Heart left ventricle (tissue), 16 donors: ENCODE results near the gene LTA. TPM values are rescaled to one million over a fixed set of nuclear protein-coding genes. Genes with fewer than 3 reads are reported as not detected.
A peak's percentile ranks its signal among the peaks of the same experiment; 100 is the strongest.

Experiments
- ATAC-seq, 4 donors: fragments of 200-7000 bp; cut with Tn5 transposase; one replicate each; pipeline ENCODE4 v1.9.1; 2020 to 2022; ENCODE audit warnings: moderate library complexity in 4 of 4, mild to moderate bottlenecking in 3 of 4, moderate number of reproducible peaks in 1 of 4
- DNase-seq, 5 donors: peaks; one replicate each; pipeline ENCODE4 v3.0.0-alpha.2; 2020
- H3K27ac ChIP-seq, 12 donors: fragments of 200-600 bp; sonication (generic) in 4 of 12; one replicate each; pipeline versions ENCODE4 v1.5.0 to v1.8.0; 2016 to 2022; ENCODE audit warnings: mild to moderate bottlenecking in 2 of 12
- H3K27me3 ChIP-seq, 9 donors: fragments of 200-600 bp; sonication (generic) in 2 of 9; one replicate each; pipeline versions ENCODE4 v1.5.1 to v1.8.0; 2016 to 2022; ENCODE audit warnings: mild to moderate bottlenecking in 3 of 9
- H3K36me3 ChIP-seq, 9 donors: fragments of 200-600 bp; sonication (generic) in 2 of 9; one replicate each; pipeline versions ENCODE4 v1.5.0 to v1.8.0; 2018 to 2022; ENCODE audit warnings: mild to moderate bottlenecking in 2 of 9
- H3K4me1 ChIP-seq, 12 donors: fragments of 200-600 bp; sonication (generic) in 4 of 12; one replicate each; pipeline versions ENCODE4 v1.5.0 to v1.8.0; 2016 to 2022; ENCODE audit warnings: mild to moderate bottlenecking in 3 of 12
- H3K4me3 ChIP-seq, 12 donors: fragments of 200-600 bp; sonication (generic) in 4 of 12; one replicate each; pipeline versions ENCODE4 v1.5.0 to v1.8.0; 2017 to 2022; ENCODE audit warnings: mild to moderate bottlenecking in 9 of 12, moderate library complexity in 4 of 12
- H3K9me3 ChIP-seq, 12 donors: fragments of 200-600 bp; sonication (generic) in 4 of 12; one replicate each; pipeline versions ENCODE4 v1.5.0 to v1.8.0; 2016 to 2022; ENCODE audit warnings: mild to moderate bottlenecking in 1 of 12
- CTCF ChIP-seq, 12 donors: fragments of 200-600 bp; sonication (generic) in 4 of 12; IDR thresholded peaks; one replicate each; pipeline versions ENCODE4 v1.5.0 to v1.8.0; 2018 to 2022; ENCODE audit warnings: antibody characterized with exemption in 12 of 12, mild to moderate bottlenecking in 5 of 12
- POLR2A ChIP-seq, 2 donors: fragments of 450-650 bp; IDR thresholded peaks; one replicate each; pipeline ENCODE4 v1.6.1; 2017; ENCODE audit warnings: antibody characterized with exemption in 2 of 2, mild to moderate bottlenecking in 2 of 2, moderate library complexity in 2 of 2
- WGBS, 4 donors: extraction: QIAGEN DNeasy Blood & Tissue Kit in 2 of 4; methylation state at CpG; one replicate each; pipeline versions ENCODE4 v1.1.5 to v1.1.7; 2013 to 2018; 5-methylcytosine and 5-hydroxymethylcytosine counted together
- intact Hi-C, 10 donors: fragments of 100-400 bp; cut with DNase I; formaldehyde crosslinking; loops; one replicate each; pipeline versions ENCODE4 v1.11.1 to v1.14.2; 2022
- polyA plus RNA-seq, 2 donors: library from polyadenylated mRNA; stranded (reverse); fragments of 200-250 nt; gene quantifications; one replicate each; pipeline ENCODE4 v1.2.3, GENCODE V29; 2013
- total RNA-seq, 9 donors: library from RNA; depleted of rRNA in 2 of 9; stranded (reverse); fragments of >200 nt in 2 of 9; fragmentation: NEBNext Ultra II Directional in 3 of 9; extraction: Animal tissue kit (Norgen Biotek cat#: 25700) in 3 of 9; gene quantifications; one replicate each; pipeline versions ENCODE4 v1.1.0 to v1.2.4, GENCODE V29; 2016 to 2023
- donor health status: ischemic (EF 13 %, LVEDD 7.1; RV severe dilation, severe dysfunction).
- donor health status: healthy with polysubstance abuse.
- donor health status: DM: no; HTN: yes; CAD: no.
- donor health status: DM: no; HTN: no; CAD: no.
- donor health status: ischemic (EF 25% LVEDD 6.9; RV normal size, moderate dysfunction).
- donor health status: ischemic (EF 25% LVEDD 5.7; RV mildly dilated, moderate dysfunction).
- donor health status: healthy.
- donor health status: DM: yes; HTN: yes; CAD: no.
- donor health status: ischemic (EF 35%, LVEDD 5.7; RV mildly dilated, moderate dysfunction).
- donor health status: nonischemic (EF 11% LVEDD 7.7; RV severe dilation, severe dysfunction).
- donor health status: DM: yes; HTN: yes; CAD: no.
- donor health status: PGD.
- donor health status: ischemic (EF 29% LVEDD 5.4; RV normal size, mild dysfunction).
- donor health status: nonischemic (EF 23%, LVEDD 6.1; RV moderate dilation, normal function).

Gene LTA
- total and polyA plus RNA-seq, 11 donors = 0.07 to 0.64 (median 0.18) TPM; not detected in 8

GRCh38 chr6:31621320-31621939, 49.3 kb downstream of the LTA start:
- DNase-seq = no peak
- peak overlapping the region; percentile 90 to 99 (median 96) for H3K27ac ChIP-seq
- no peak for ATAC-seq
- peaks cover 0 to 32% (median 21%) of the 10 kb centered on the region in 12 donors for H3K4me1 ChIP-seq
- no peaks in the 10 kb centered on the region for H3K27me3 ChIP-seq
- TF ChIP-seq POLR2A (IDR thresholded peaks at IDR 0.05) (no peak), CTCF (IDR thresholded peaks at IDR 0.05) (no peak)
- peak overlapping the region; percentile 52 to 97 (median 87) for H3K4me3 ChIP-seq
- intact Hi-C loops = loop anchor here in 1 of 10 donors (5.0 kb wide), 1 partner anchor 36 kb away; the partner anchor contains the start of gene APOM
- WGBS, 4 donors = 7 to 9% (median 9%) methylated on average over 15 of the region's 15 CpGs
- H3K36me3 ChIP-seq = peaks cover 4 to 42% (median 39%) of the 10 kb centered on the region in 9 donors
- H3K9me3 ChIP-seq = no peaks in the 10 kb centered on the region

DNA sequence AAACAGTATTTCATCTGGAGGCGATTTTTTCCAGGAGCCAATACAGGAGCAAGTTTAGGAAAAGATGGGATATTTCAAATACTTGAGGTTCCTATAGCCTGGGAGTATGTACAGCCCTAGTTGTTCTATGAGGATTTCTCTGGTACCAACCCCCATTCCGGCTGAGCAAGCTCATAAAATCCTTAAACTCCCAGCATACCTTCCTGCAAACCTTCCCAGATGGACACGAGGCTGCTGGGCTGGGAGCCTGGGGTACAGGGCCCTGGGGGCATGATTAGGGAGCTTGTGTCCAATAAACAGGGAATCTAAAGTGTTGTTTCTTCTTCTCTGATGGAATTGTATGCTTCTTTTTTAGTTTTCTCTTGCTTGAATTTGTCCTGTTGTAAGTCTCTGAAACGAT, 49.9 kb downstream of the LTA start:
- intact Hi-C loops = loop anchor here in 1 of 10 donors (5.0 kb wide), 1 partner anchor 35 kb away; the partner anchor contains the start of gene APOM
- H3K9me3 ChIP-seq = no peaks in the 10 kb centered on the region
- ATAC-seq = no peak
- H3K4me3 ChIP-seq = peak overlapping the region in 10 of 12 donors; percentile 60 to 97 (median 87)
- WGBS, 4 donors = 25 to 29% (median 27%) methylated on average over 4 of the region's 4 CpGs
- TF ChIP-seq POLR2A (IDR thresholded peaks at IDR 0.05) (no peak), CTCF (IDR thresholded peaks at IDR 0.05) (no peak)
- no peaks in the 10 kb centered on the region for H3K27me3 ChIP-seq
- no peak for DNase-seq
- peaks cover 0 to 28% (median 21%) of the 10 kb centered on the region in 12 donors for H3K4me1 ChIP-seq
- H3K36me3 ChIP-seq = peaks cover 8 to 48% (median 44%) of the 10 kb centered on the region in 9 donors
- peak overlapping the region in 11 of 12 donors; percentile 94 to 99 (median 96) for H3K27ac ChIP-seq

DNA sequence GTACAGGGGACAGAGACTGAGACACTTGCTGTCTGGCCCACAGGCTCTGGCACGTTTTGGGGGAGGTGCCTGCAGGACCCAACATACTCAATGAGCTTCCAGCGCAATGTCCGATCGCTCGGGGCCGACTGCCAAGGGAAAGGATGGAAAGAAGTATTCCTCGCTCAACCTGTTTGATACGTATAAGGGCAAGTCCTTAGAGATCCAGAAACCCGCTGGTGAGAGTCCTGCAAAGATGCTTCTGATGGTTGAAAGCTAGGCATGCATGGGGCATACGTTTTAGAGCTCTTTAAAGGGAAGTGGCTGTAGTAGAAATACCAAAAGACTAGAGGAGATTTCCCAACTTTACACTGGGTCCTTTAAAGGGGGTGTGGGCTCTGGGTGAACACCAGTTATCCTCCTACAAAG, 50.6 kb downstream of the LTA start:
- H3K36me3 ChIP-seq = peaks cover 8 to 55% (median 51%) of the 10 kb centered on the region in 9 donors

More for the DNA sequence above, 50.6 kb downstream of the LTA start:
- no peak for DNase-seq
- Histone ChIP-seq H3K4me1 (peaks cover 0 to 25% (median 21%) of the 10 kb centered on the region in 12 donors), H3K9me3 (no peaks in the 10 kb centered on the region), H3K27ac (peak overlapping the region in 5 of 12 donors; percentile 12 to 98 (median 95)), H3K27me3 (no peaks in the 10 kb centered on the region), H3K4me3 (peak overlapping the region in 3 of 12 donors; percentile 76 to 91 (median 82))
- WGBS, 4 donors = 46 to 51% (median 50%) methylated on average over 10 of the region's 10 CpGs
- intact Hi-C loops = loop anchor here in 1 of 10 donors (5.0 kb wide), 1 partner anchor 35 kb away; the partner anchor contains the start of gene APOM
- no peak for ATAC-seq
- TF ChIP-seq POLR2A (IDR thresholded peaks at IDR 0.05) = no peak
- no peak for TF ChIP-seq CTCF (IDR thresholded peaks at IDR 0.05)

Other genes with a start within 250 kb of the LTA start
Only the 30 nearest of the 34 such genes appear.
- 1,000 to 10,000 TPM in 2 of 9 donors, 100 to 1,000 TPM in 7; 235 to 2,858 (median 371) TPM for gene HLA-B, start 215.1 kb upstream of the LTA start, total RNA-seq
- 100 to 1,000 TPM; 397 to 553 TPM for gene HLA-B, start 215.1 kb upstream of the LTA start, polyA plus RNA-seq
- 10 to 100 TPM in 7 of 9 donors, 1 to 10 TPM in 2; 8.9 to 21.0 (median 11.5) TPM for gene MICA, start 168.7 kb upstream of the LTA start, total RNA-seq
- gene MICA, start 168.7 kb upstream of the LTA start, polyA plus RNA-seq = 10 to 100 TPM in 1 of 2 donors, 1 to 10 TPM in 1; 8.5 to 48.4 TPM
- gene MICB, start 74.1 kb upstream of the LTA start, total RNA-seq = 1 to 10 TPM; 1.1 to 8.8 (median 1.5) TPM
- 1 to 10 TPM in 1 of 2 donors, under 1 TPM in 1; 0.84 to 1.3 TPM for gene MICB, start 74.1 kb upstream of the LTA start, polyA plus RNA-seq
- gene MCCD1, start 43.3 kb upstream of the LTA start, total RNA-seq = not detected
- gene MCCD1, start 43.3 kb upstream of the LTA start, polyA plus RNA-seq = not detected
- 100 to 1,000 TPM; 122 to 209 (median 164) TPM for gene DDX39B, start 30.3 kb upstream of the LTA start, total RNA-seq
- 100 to 1,000 TPM; 162 to 193 TPM for gene DDX39B, start 30.3 kb upstream of the LTA start, polyA plus RNA-seq
- 1 to 10 TPM; 1.1 to 3.5 (median 1.4) TPM for gene ATP6V1G2, start 25.7 kb upstream of the LTA start, total RNA-seq
- gene ATP6V1G2, start 25.7 kb upstream of the LTA start, polyA plus RNA-seq = 1 to 10 TPM; 1.3 to 2.2 TPM
- gene NFKBIL1, start 24.7 kb upstream of the LTA start, total RNA-seq = 10 to 100 TPM in 8 of 9 donors, 1 to 10 TPM in 1; 10.0 to 17.8 (median 12.4) TPM
- 10 to 100 TPM; 18.2 to 22.9 TPM for gene NFKBIL1, start 24.7 kb upstream of the LTA start, polyA plus RNA-seq
- gene TNF, start 3.3 kb downstream of the LTA start, total RNA-seq = 1 to 10 TPM in 3 of 9 donors, under 1 TPM in 5, not detected in 1; 0.32 to 7.6 (median 0.51) TPM
- under 1 TPM; 0.15 to 0.32 TPM for gene TNF, start 3.3 kb downstream of the LTA start, polyA plus RNA-seq
- gene LTB, start 10.1 kb downstream of the LTA start, total RNA-seq = 10 to 100 TPM in 1 of 9 donors, 1 to 10 TPM in 2, under 1 TPM in 2, not detected in 4; 0.30 to 15.6 (median 1.0) TPM
- gene LTB, start 10.1 kb downstream of the LTA start, polyA plus RNA-seq = under 1 TPM; 0.50 to 0.72 TPM
- 10 to 100 TPM in 2 of 9 donors, 1 to 10 TPM in 6, not detected in 1; 1.6 to 58.0 (median 3.7) TPM for gene LST1, start 14.0 kb downstream of the LTA start, total RNA-seq
- gene LST1, start 14.0 kb downstream of the LTA start, polyA plus RNA-seq = 1 to 10 TPM; 2.3 to 5.2 TPM
- 1 to 10 TPM in 1 of 9 donors, under 1 TPM in 1, not detected in 7; 1.00 to 2.5 TPM for gene NCR3, start 20.7 kb downstream of the LTA start, total RNA-seq
- not detected for gene NCR3, start 20.7 kb downstream of the LTA start, polyA plus RNA-seq
- 100 to 1,000 TPM in 1 of 9 donors, 10 to 100 TPM in 3, 1 to 10 TPM in 5; 5.7 to 120 (median 9.5) TPM for gene AIF1, start 42.9 kb downstream of the LTA start, total RNA-seq
- 10 to 100 TPM in 1 of 2 donors, 1 to 10 TPM in 1; 6.7 to 18.4 TPM for gene AIF1, start 42.9 kb downstream of the LTA start, polyA plus RNA-seq
- 100 to 1,000 TPM in 4 of 9 donors, 10 to 100 TPM in 5; 75.1 to 119 (median 97.4) TPM for gene PRRC2A, start 48.4 kb downstream of the LTA start, total RNA-seq
- 100 to 1,000 TPM in 1 of 2 donors, 10 to 100 TPM in 1; 88.1 to 111 TPM for gene PRRC2A, start 48.4 kb downstream of the LTA start, polyA plus RNA-seq
- 100 to 1,000 TPM; 265 to 499 (median 284) TPM for gene BAG6, start 80.4 kb downstream of the LTA start, total RNA-seq
- 100 to 1,000 TPM; 307 to 378 TPM for gene BAG6, start 80.4 kb downstream of the LTA start, polyA plus RNA-seq
- 1 to 10 TPM in 8 of 9 donors, under 1 TPM in 1; 0.54 to 4.3 (median 1.7) TPM for gene APOM, start 83.6 kb downstream of the LTA start, total RNA-seq
- 1 to 10 TPM; 2.4 to 6.6 TPM for gene APOM, start 83.6 kb downstream of the LTA start, polyA plus RNA-seq
- gene C6orf47, start 88.5 kb downstream of the LTA start, total RNA-seq = 10 to 100 TPM; 16.5 to 23.8 (median 20.0) TPM
- 10 to 100 TPM; 19.4 to 30.9 TPM for gene C6orf47, start 88.5 kb downstream of the LTA start, polyA plus RNA-seq
- gene GPANK1, start 92.7 kb downstream of the LTA start, total RNA-seq = 10 to 100 TPM; 15.9 to 29.8 (median 19.5) TPM
- gene GPANK1, start 92.7 kb downstream of the LTA start, polyA plus RNA-seq = 10 to 100 TPM; 19.5 to 24.5 TPM
- gene CSNK2B, start 93.8 kb downstream of the LTA start, total RNA-seq = 100 to 1,000 TPM; 111 to 323 (median 116) TPM
- gene CSNK2B, start 93.8 kb downstream of the LTA start, polyA plus RNA-seq = 100 to 1,000 TPM; 124 to 203 TPM
- 10 to 100 TPM in 1 of 9 donors, 1 to 10 TPM in 8; 1.4 to 12.0 (median 4.6) TPM for gene LY6G5B, start 97.7 kb downstream of the LTA start, total RNA-seq
- gene LY6G5B, start 97.7 kb downstream of the LTA start, polyA plus RNA-seq = 1 to 10 TPM; 2.1 to 5.3 TPM
- 1 to 10 TPM; 1.3 to 3.1 (median 2.2) TPM for gene LY6G5C, start 108.8 kb downstream of the LTA start, total RNA-seq
- gene LY6G5C, start 108.8 kb downstream of the LTA start, polyA plus RNA-seq = 1 to 10 TPM; 1.4 to 3.0 TPM
- gene ABHD16A, start 131.0 kb downstream of the LTA start, total RNA-seq = 10 to 100 TPM; 24.2 to 54.7 (median 27.4) TPM
- 10 to 100 TPM; 16.5 to 47.8 TPM for gene ABHD16A, start 131.0 kb downstream of the LTA start, polyA plus RNA-seq
- gene LY6G6F, start 134.6 kb downstream of the LTA start, total RNA-seq = not detected
- not detected for gene LY6G6F, start 134.6 kb downstream of the LTA start, polyA plus RNA-seq
- gene LY6G6D, start 143.1 kb downstream of the LTA start, total RNA-seq = under 1 TPM in 1 of 9 donors, not detected in 8; 0.75 TPM
- not detected for gene LY6G6D, start 143.1 kb downstream of the LTA start, polyA plus RNA-seq
- gene LY6G6C, start 149.5 kb downstream of the LTA start, total RNA-seq = under 1 TPM in 1 of 9 donors, not detected in 8; 0.27 TPM
- gene LY6G6C, start 149.5 kb downstream of the LTA start, polyA plus RNA-seq = not detected
- under 1 TPM in 7 of 9 donors, not detected in 2; 0.19 to 1.00 (median 0.42) TPM for gene MPIG6B, start 151.1 kb downstream of the LTA start, total RNA-seq
- under 1 TPM; 0.17 to 0.23 TPM for gene MPIG6B, start 151.1 kb downstream of the LTA start, polyA plus RNA-seq
- gene DDAH2, start 157.0 kb downstream of the LTA start, total RNA-seq = 10 to 100 TPM; 42.3 to 69.7 (median 53.2) TPM
- gene DDAH2, start 157.0 kb downstream of the LTA start, polyA plus RNA-seq = 10 to 100 TPM; 62.1 to 80.5 TPM
- gene CLIC1, start 164.2 kb downstream of the LTA start, total RNA-seq = 100 to 1,000 TPM in 6 of 9 donors, 10 to 100 TPM in 3; 72.5 to 310 (median 124) TPM
- gene CLIC1, start 164.2 kb downstream of the LTA start, polyA plus RNA-seq = 100 to 1,000 TPM in 1 of 2 donors, 10 to 100 TPM in 1; 68.0 to 392 TPM
- 1 to 10 TPM in 7 of 9 donors, under 1 TPM in 2; 0.44 to 8.4 (median 1.9) TPM for gene MSH5, start 167.7 kb downstream of the LTA start, total RNA-seq
- gene MSH5, start 167.7 kb downstream of the LTA start, polyA plus RNA-seq = 1 to 10 TPM; 1.0 to 2.3 TPM
- gene SAPCD1, start 190.4 kb downstream of the LTA start, total RNA-seq = 1 to 10 TPM in 1 of 9 donors, under 1 TPM in 2, not detected in 6; 0.73 to 1.5 (median 0.76) TPM
- gene SAPCD1, start 190.4 kb downstream of the LTA start, polyA plus RNA-seq = under 1 TPM; 0.35 to 0.50 TPM
- gene VWA7, start 205.0 kb downstream of the LTA start, total RNA-seq = 10 to 100 TPM in 7 of 9 donors, 1 to 10 TPM in 2; 8.0 to 25.8 (median 16.1) TPM
- 1 to 10 TPM; 4.0 to 6.2 TPM for gene VWA7, start 205.0 kb downstream of the LTA start, polyA plus RNA-seq